Fibroblast of villous mesenchyme (primary cell): ENCODE results near the gene CYB5R3. TPM values are rescaled to one million over a fixed set of nuclear protein-coding genes. Genes with fewer than 3 reads are reported as not detected.
"Not testable (repeated sequence)": the region's sequence is repeated elsewhere in the genome, so short reads cannot be mapped to it uniquely, and the experiment has no call there.

ENCODE experiments used
- DNase-seq: peaks from one replicate; pipeline ENCODE4 v3.0.0-alpha.2; 2010; ENCODE audit warnings: low read depth
- H3K4me3 ChIP-seq: 2 replicates; pipeline ENCODE4 v1.5.1; 2011; ENCODE audit warnings: low read depth, mild to moderate bottlenecking, low read length
- total RNA-seq: library from RNA; depleted of rRNA; stranded (reverse); fragments of >200 nt; gene quantifications from 2 replicates; pipeline ENCODE4 v1.2.3, GENCODE V29; 2012
- TF ChIP-seq, protein P1 (sequence below): IDR thresholded peaks from 2 replicates; pipeline ENCODE4 v1.5.1; 2012; ENCODE audit warnings: low read depth, mild to moderate bottlenecking, low read length; ENCODE audit not compliant: insufficient read depth

Gene CYB5R3
- total RNA-seq, 1 donor: 57.9 TPM

- no peak overlapping the region for H3K4me3 ChIP-seq
- TF ChIP-seq, protein P1, sequence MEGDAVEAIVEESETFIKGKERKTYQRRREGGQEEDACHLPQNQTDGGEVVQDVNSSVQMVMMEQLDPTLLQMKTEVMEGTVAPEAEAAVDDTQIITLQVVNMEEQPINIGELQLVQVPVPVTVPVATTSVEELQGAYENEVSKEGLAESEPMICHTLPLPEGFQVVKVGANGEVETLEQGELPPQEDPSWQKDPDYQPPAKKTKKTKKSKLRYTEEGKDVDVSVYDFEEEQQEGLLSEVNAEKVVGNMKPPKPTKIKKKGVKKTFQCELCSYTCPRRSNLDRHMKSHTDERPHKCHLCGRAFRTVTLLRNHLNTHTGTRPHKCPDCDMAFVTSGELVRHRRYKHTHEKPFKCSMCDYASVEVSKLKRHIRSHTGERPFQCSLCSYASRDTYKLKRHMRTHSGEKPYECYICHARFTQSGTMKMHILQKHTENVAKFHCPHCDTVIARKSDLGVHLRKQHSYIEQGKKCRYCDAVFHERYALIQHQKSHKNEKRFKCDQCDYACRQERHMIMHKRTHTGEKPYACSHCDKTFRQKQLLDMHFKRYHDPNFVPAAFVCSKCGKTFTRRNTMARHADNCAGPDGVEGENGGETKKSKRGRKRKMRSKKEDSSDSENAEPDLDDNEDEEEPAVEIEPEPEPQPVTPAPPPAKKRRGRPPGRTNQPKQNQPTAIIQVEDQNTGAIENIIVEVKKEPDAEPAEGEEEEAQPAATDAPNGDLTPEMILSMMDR: no peak
- DNase-seq: peak; percentile 63
Observed at GRCh38 chr22:42683578-42684283, 34.5 kb upstream of the CYB5R3 start.

GRCh38 chr22:42682113-42682851, 33.1 kb upstream of the CYB5R3 start:
- no peak overlapping the region for H3K4me3 ChIP-seq
- TF ChIP-seq, protein P1: no peak
- no peak for DNase-seq

DNA sequence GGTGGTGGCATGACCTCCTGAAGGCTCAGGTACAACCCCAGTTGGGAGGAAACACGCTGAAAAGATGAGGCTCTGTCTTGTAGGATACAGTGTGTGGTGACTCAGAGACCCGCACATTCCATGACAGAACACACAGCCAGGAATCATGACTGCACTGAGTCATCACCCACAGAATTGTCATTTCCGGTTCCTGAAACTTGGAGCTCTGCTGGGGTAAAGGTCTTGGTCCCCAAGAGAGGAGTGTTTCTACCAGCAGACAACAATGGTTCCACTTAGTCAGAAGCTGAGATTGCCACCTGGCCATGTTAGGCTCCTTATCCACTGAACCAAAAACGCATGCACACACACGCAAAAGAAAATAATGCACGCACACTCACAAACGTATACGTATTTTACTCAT, 31.5 kb upstream of the CYB5R3 start:
- TF ChIP-seq, protein P1: no peak
- no peak overlapping the region for H3K4me3 ChIP-seq
- peak; percentile 96 for DNase-seq

GRCh38 chr22:42679691-42680090, 30.5 kb upstream of the CYB5R3 start:
- TF ChIP-seq, protein P1: no peak
- no peak for DNase-seq
- H3K4me3 ChIP-seq: no peak overlapping the region

- DNase-seq: no peak
- no peak overlapping the region for H3K4me3 ChIP-seq
- TF ChIP-seq, protein P1: no peak
Observed at GRCh38 chr22:42678894-42679293, 29.7 kb upstream of the CYB5R3 start.

- not testable (repeated sequence) for H3K4me3 ChIP-seq, DNase-seq
Observed at GRCh38 chr22:42677936-42678335, 28.7 kb upstream of the CYB5R3 start.

DNA sequence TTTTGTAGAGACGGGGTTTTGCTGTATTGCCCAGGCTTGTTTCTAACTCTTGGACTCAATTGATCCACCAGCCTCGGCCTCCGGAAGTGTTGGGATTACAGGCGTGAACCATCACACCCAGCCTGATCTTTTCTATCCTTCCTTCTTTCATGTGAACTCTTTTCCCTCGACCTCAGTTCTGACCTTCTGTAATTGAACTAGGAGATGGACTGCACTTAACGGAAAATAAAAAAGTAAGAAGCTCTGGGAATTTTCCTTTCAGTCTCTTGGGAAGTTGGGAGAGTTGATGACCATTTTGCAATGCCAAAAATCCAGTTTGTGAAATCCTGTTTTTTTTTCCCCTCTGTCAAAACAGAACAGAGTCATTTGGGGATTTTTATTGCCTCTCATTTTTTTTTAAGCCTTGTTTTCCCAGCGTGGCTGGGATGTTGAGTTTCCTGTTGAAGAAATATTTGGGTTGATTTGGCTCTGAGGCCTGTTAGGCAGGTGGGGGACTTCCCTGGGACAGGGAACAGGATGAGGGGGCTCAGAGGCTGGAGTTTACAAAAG, 26.9 kb upstream of the CYB5R3 start:
- peak; percentile 94 for DNase-seq
- TF ChIP-seq, protein P1: no peak
- H3K4me3 ChIP-seq: no peak overlapping the region
